ENCODE measurements around the gene PADI1.

PADI1 gene

DNA sequence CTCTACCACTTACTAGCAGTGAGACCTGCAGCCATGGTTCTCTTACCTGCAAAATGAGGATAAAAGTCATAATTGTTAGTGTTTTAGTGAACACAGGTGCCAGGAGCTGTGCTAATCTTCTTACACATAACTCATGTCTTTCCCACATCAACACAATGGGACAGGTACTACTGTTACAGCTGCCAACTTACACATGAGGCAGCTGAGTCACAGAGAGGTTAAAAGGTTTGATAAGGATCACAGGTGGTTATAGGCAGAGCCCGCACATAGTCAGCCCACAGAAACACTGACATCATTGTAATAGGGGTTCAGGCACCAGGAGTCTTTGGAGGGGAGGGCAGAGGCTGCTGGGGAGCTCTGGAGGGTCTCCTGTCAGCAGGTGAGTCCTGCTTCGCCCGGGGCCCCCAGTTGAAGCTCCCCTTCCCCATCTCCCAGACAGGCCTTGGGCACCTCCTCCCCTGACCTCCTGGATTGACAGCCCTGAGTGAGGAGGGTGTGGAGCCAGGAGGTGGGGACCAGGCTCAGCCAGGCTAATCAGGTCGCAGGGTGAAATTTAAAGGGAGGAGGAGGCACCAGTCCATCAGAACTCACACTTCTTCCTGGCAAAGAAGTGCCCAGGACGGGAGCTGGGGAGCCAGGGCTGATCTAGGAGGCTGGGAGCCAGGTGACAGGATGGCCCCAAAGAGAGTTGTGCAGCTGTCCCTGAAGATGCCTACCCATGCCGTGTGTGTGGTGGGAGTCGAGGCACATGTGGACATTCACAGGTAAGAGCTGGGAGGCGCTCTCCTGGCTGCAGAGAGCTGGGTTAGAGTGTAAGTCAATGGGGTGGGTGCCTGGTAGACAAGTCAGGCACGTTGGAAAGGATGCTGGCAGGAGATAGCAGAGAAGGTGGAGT, at the start of gene PADI1:
TSS of gene PADI1 (plus strand) at position 583 of the 895 bp plus-strand sequence. CDS start at position 673, 90 bp downstream.
- no peak for DNase-seq (ENCODE audit: low read depth, low spot score)

DNA sequence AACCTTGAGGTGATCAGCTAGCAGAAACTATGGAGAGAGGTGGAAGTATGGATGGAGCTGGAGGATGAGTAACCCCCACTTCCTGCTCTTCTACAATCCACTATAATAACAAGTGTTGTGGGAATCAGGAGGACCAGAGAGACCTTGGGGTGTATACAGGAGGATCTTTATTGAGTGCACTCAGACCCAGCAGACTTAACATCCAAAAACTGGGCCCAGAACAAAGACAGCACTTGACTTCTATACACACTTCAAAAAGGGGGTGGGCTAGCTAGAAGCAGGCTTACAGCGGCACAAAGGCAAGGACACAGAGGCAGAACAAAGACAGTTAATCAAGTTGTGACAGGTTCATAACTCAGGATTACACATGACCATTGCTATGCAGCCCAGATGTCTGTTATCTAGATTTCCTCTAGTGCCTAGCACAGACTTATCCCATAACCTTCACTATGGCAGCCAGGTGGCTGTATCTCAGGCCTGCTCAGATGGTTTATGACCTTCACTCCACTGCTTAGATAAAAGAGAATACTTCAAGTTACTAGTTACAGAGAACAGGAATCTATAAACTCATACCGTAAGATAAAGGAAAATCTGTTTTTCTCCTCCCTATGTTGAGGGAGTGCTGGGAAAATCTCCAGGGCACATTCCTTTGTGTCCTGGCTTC, 49.5 kb upstream of the PADI1 start:
- peak; percentile 53 for DNase-seq (ENCODE audit: low read depth, low spot score)

DNA sequence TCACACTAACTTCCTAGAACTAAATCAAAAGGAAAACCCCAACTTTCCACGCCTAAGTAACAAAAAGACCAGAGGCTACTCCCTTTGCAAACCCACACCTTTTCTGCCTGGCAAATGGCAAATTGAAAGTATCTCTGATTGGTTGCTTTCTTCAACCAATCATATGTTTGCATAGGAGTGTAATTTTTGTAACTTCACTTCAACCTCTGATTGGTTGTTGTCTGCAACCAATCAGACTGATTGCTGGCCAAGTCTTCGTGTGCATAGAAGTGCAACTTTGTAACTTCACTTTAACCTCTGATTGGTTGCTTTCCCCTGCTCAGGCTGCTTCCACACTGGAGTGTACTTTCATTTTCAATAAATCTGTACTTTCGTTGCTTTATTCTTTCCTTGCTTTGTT, 48.8 kb upstream of the PADI1 start:
- no peak for DNase-seq (ENCODE audit: low read depth, low spot score)

DNA sequence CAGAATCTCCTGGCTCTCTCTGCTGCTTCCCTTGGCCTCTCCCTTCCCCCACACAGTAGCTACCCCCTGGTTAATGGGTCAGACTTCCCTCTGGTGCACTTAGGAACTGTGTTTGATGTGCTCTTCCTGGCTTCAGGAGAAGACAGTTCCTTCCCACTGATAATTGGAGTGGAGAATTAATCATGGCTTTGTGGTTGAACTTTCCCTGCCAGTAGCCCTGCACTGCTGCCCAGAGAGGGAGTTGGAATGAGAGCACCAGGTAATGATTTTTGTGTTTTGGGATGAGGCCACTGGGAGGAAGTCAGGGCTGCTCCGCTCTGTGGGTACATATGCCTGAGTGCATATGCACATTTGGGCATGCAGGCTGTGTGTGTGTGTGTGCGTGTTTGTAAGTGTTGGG, 46.0 kb upstream of the PADI1 start:
- no peak for DNase-seq (ENCODE audit: low read depth, low spot score)

DNA sequence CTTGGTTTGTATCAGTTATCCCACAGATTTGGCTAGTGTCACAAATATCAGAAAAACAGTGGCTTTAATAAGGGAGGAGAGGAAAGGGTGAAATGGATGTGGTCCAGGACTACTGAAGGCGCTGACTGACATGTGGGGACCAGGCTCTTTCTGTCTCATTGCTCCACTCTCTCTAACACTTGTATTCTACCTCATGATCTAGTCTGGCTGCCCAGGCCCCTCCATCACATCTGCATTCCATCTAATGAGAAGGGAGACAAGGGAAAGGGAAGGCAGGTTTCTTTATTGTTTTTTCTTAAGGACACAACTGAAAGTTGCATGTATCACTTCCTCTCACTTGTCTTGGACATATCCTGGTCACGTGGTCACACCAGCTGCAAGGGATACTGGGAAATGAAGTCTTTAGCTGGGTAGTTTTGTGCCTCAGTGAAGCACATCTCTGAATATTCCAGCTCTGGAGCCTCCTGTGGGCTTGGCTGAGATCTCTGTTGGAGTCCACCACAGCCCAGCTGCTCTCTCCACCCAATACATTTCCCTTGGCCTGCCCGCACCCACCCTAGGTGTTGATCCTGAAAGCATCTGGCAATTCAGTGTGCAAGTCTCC, 43.7 kb upstream of the PADI1 start:
- no peak for DNase-seq (ENCODE audit: low read depth, low spot score)

GRCh38 chr1:17161926-17162800, 42.8 kb upstream of the PADI1 start:
- DNase-seq (ENCODE audit: low read depth, low spot score), result no peak

- DNase-seq (ENCODE audit: low read depth, low spot score), result peak; percentile 90
Measured at GRCh38 chr1:17162941-17163340, 42.0 kb upstream of the PADI1 start.

GRCh38 chr1:17163371-17163770, 41.6 kb upstream of the PADI1 start:
- no peak for DNase-seq (ENCODE audit: low read depth, low spot score)

DNA sequence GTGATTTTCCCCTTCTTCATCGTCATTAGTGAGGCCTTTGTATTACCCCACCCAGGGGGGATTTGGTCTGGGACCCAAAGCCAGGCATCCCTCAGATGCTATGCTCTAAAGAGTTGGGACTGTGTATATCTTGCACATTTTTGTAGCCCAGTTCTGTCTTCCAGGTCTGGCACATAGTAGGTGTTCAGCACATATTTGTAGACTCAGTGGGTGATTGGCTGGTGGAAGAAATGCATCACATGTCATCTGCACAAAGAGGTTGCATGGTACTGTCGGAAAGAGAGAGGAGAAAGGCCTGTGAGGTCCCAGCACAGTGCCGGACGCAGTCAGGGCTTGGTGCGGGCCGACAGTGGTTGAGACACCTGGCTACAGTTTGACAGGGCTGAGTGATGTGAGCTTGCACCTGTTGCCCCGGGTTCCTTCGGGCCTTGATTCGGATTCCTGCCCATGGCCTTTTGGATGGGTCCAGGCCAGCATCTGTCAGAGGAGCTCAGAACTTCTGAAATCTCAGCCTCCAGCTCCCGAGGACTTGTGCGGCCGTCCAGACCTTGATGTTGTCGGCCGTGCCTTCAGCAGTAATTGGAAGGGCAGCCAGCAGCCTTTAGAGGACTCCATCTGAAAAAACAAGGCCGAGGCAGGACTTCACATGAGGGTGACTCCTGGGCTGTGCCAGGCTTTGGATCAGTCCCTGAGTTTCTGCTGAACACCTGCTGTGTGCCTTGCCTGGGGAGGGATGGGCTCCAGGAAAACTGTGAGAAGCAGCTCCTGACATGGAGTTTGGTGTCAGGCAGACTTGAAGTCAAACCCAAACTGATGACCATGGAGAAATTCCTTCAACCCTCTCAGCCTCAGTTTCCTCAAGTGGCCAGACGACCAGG, 40.9 kb upstream of the PADI1 start:
- DNase-seq (ENCODE audit: low read depth, low spot score), result no peak

DNA sequence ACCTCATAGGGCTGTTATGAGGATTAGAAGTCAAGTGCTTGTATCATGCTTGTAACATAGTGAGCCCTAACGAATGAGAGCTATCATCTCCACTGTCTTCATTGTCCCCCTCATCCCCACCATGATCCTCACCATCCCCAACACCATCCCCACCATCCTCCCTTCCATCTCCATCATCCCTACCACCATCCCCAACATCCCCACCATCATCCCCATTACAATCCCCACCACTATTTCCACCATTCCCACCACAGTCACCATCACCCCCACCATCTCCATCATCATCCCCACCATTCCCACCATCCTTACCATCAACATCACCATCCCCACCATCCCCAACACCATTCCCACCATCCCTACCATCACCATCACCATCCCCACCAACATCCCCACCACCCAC, 39.1 kb upstream of the PADI1 start:
- DNase-seq (ENCODE audit: low read depth, low spot score), result no peak

DNA sequence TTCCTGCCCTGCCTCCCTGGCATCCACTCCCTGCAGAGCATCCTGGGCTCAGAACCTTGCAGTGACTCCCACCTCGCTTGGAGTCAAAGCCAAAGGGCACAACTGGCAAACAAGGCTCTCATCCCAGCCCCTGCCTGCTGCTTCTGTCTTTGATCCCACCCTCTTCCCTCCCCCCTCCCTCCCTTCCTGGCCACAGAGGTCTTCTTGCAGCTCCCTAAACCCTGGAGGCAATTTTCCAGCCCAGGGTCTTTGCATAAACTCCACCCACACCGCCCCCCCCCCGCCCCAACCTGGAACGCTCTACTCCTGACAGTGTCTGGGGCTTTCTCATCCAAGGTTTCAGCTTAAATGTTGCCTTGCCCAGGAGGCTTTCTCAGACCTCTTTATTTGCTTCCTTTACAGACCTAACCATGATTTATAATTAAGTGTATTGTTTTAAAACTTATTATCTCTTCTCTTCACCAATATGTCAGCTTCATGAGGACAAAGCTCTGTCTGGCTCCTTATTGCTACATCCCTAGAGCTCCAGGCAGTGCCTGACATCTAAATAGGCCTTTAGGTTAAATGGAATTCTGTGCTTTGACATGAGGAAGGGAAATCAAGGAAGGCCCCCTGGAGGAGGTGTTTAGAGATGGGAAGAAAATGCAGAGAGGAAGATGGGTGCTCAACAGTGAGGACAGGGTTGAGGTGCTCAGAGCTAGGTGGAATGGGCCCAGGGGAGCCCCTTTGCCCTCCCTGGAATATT, 37.7 kb upstream of the PADI1 start:
- peak; percentile 77 for DNase-seq (ENCODE audit: low read depth, low spot score)

GRCh38 chr1:17167786-17168090, 37.2 kb upstream of the PADI1 start:
- no peak for DNase-seq (ENCODE audit: low read depth, low spot score)

DNA sequence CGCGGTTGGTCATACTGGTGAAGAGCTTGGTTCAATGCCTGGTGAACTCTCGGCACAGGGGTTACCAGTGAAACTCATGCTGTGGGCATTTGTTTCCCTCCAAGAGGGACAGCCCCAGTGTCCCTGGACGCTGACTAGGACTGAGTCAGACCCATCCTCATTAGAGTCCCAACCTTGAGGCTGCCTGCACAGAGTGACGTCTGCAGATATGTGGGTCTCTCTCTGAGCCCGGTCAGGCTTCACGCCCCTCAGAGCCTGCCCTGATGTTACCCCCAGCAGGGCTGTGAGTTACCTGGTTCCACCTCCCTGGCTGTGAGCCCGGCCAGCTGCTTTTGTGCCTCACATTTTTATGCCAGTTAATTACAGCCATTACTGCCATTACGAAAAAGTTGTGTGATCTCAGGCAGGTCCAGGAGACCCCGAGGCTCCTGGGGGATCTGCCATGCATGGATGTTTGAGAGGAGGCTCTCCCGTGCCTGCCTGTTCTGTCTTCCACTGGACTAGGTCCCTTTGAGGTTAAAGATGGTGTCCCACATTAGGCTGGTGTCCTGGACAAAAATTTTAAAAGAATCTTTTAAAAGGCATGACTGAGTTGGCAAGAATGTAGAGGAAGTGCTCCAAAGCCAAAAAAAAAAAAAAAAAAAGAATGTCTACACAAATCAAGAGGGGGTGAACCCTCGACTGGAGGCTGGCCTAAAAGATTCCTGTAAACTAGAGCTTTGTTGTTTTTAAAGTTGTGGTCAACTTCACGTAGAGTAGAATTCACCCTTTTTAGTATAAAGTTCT, 36.6 kb upstream of the PADI1 start:
- peak; percentile 50 for DNase-seq (ENCODE audit: low read depth, low spot score)

- no peak for DNase-seq (ENCODE audit: low read depth, low spot score)
Measured at GRCh38 chr1:17170571-17170970, 34.4 kb upstream of the PADI1 start.

GRCh38 chr1:17173217-17173616, 31.7 kb upstream of the PADI1 start:
- no peak for DNase-seq (ENCODE audit: low read depth, low spot score)

DNA sequence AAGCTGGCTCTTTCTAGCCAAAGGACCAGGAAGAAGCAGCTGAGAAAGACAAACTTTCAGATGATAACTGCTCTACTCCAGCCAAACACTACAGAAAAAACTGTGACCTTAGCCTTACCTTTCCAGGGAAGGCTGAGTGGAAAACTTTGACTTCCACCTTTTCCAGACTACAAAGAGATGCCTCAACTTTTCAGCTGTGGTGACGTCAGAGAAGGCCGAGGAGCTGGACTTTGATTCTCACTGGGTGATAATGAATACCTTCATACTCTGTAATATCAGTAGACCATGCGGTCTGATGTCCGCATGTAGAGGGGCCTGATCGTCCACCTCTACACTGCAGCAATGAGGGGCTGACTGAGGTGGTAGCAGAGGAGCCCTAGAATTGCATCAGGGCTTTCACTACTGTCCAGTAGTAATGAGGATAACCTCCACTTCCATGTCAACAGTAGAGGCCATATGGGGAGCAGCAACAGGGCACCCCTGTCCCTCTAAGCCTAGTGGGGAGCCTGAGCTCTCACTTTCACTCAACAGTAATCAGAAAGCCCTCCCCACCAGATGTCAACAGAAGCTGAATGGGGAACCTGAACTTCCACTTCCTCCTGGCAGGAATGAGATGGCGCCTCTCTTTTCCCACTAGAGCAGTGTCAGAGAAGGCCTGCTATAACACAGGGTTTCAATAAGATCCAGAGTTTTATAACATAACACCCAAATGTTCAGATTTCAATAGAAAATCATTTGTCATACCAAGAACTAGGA, 28.4 kb upstream of the PADI1 start:
- DNase-seq (ENCODE audit: low read depth, low spot score), result no peak

DNA sequence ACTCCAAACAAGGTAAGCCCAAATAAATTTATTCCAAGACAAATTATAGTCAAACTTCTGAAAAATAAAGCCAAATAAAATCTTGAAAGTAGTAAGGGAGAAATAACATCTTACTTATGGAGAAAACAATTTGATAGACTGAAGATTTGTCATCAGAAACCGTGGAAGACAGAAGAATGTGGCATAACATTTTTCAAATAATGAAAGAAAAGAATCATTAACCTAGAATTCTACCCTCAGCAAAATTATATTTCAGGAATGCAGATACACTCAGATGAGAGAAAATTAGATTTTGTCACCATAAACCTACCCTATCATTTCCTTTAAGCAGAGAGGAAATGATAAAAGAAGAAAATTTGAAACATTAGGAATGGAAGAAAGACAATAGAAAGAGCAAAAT, 27.3 kb upstream of the PADI1 start:
- DNase-seq (ENCODE audit: low read depth, low spot score), result no peak

GRCh38 chr1:17181781-17182464, 23.0 kb upstream of the PADI1 start:
- peak; percentile 63 for DNase-seq (ENCODE audit: low read depth, low spot score)
